T-cell (primary cell): Measurements from ENCODE around the gene SLC16A12. TPM values are rescaled to one million over a fixed set of nuclear protein-coding genes. Genes with fewer than 3 reads are reported as not detected.

ENCODE experiments used
- ATAC-seq, 4 experiments: fragments of 200-7000 bp in 3 of 4; fragments of 150-1000 bp in 1 of 4; cut with Tn5 transposase; replicated peaks in 1 of 4; 1 replicate in 3 of 4; 2 replicates in 1 of 4; pipeline ENCODE4 v1.10.0; 2021; ENCODE audit warnings: moderate library complexity in 3 of 4, mild to moderate bottlenecking in 2 of 4, moderate number of reproducible peaks in 1 of 4
- CTCF ChIA-PET, 2 donors: fragments of 300-600 bp; sonication (Branson Sonifier 250); formaldehyde crosslinking; loops; one replicate each; lab custom pipeline; 2022; ENCODE audit warnings: antibody characterized with exemption in 2 of 2; lab: Charles Lee
- POLR2A ChIA-PET, 2 donors: fragments of 300-600 bp; sonication (Branson Sonifier 250); formaldehyde crosslinking; loops; one replicate each; lab custom pipeline; 2022; ENCODE audit warnings: antibody characterized with exemption in 2 of 2; lab: Charles Lee
- DNase-seq, 35 experiments: peaks; one replicate each; pipeline versions ENCODE4 v3.0.0 to v3.0.0-alpha.2; 2013 to 2023
- H3K27ac ChIP-seq: one replicate; pipeline ENCODE4 v1.5.1; 2013; ENCODE audit warnings: low read length
- H3K27me3 ChIP-seq, 2 experiments: replicated peaks in 1 of 2; 1 replicate in 1 of 2; 2 replicates in 1 of 2; pipeline versions ENCODE4 v1.6.1 to v1.7.0; 2013; ENCODE audit warnings: low read length in 1 of 2, mixed read lengths in 1 of 2; ENCODE audit not compliant: control insufficient read depth in 2 of 2, insufficient read depth in 2 of 2; ENCODE audit errors: extremely low read depth in 1 of 2
- H3K36me3 ChIP-seq, 2 donors: 1 replicate in 1 of 2; 2 replicates in 1 of 2; pipeline versions ENCODE4 v1.6.1 to v1.7.0; 2013; ENCODE audit warnings: low read length in 1 of 2; ENCODE audit not compliant: control insufficient read depth in 2 of 2, insufficient read depth in 1 of 2; ENCODE audit errors: extremely low read depth in 1 of 2
- H3K4me1 ChIP-seq, 2 experiments: 1 replicate in 1 of 2; 2 replicates in 1 of 2; pipeline versions ENCODE4 v1.6.1 to v1.7.0; 2013; ENCODE audit warnings: low read length in 2 of 2, mixed read lengths in 1 of 2; ENCODE audit not compliant: insufficient read depth in 2 of 2, control insufficient read depth in 1 of 2; ENCODE audit errors: extremely low read depth in 1 of 2
- H3K4me3 ChIP-seq, 2 donors: 1 replicate in 1 of 2; 2 replicates in 1 of 2; pipeline versions ENCODE4 v1.5.1 to v1.7.0; 2013; ENCODE audit warnings: mild to moderate bottlenecking in 2 of 2, low read length in 1 of 2, moderate library complexity in 1 of 2; ENCODE audit not compliant: control insufficient read depth in 1 of 2; ENCODE audit errors: extremely low read depth in 1 of 2
- H3K9me3 ChIP-seq: 2 replicates; pipeline ENCODE4 v1.7.0; 2013
- H3K27ac Mint-ChIP-seq, 2 donors: one replicate each; pipeline ENCODE4 v1.8.0; 2020 to 2021; ENCODE audit warnings: mild to moderate bottlenecking in 2 of 2, mixed read lengths in 2 of 2
- H3K27me3 Mint-ChIP-seq, 2 donors: one replicate each; pipeline ENCODE4 v1.8.0; 2021 to 2022; ENCODE audit warnings: mixed read lengths in 2 of 2
- H3K36me3 Mint-ChIP-seq: one replicate; pipeline ENCODE4 v1.8.0; 2021; ENCODE audit warnings: mixed read lengths
- H3K4me1 Mint-ChIP-seq, 3 donors: one replicate each; pipeline ENCODE4 v1.8.0; 2020 to 2022; ENCODE audit warnings: mixed read lengths in 3 of 3, mild to moderate bottlenecking in 1 of 3
- H3K4me3 Mint-ChIP-seq, 3 donors: one replicate each; pipeline ENCODE4 v1.8.0; 2020 to 2022; ENCODE audit warnings: mild to moderate bottlenecking in 3 of 3, mixed read lengths in 3 of 3, moderate library complexity in 3 of 3
- H3K9me3 Mint-ChIP-seq, 3 donors: one replicate each; pipeline ENCODE4 v1.8.0; 2020 to 2022; ENCODE audit warnings: mixed read lengths in 3 of 3
- WGBS: methylation state at CpG from one replicate; pipeline ENCODE4 v1.1.5; 2013; ENCODE audit warnings: missing lambda C conversion rate; ENCODE audit not compliant: insufficient coverage; 5-methylcytosine and 5-hydroxymethylcytosine counted together
- total RNA-seq, 35 experiments: library from RNA in 6 of 35; stranded (reverse) in 6 of 35; fragments of 120-200 nt in 1 of 35; gene quantifications; one replicate each; pipeline versions ENCODE4 v1.2.1 to v1.2.4 and lab custom pipeline; 2013 to 2026

The SLC16A12 gene
- total RNA-seq, 5 donors from 2014 or later (not counting 1 experiment from before 2014, with no cell fraction given): not detected

GRCh38 chr10:89563311-89563710 is 27.9 kb upstream of the SLC16A12 start:
- no peaks in the 10 kb centered on the region for H3K9me3 Mint-ChIP-seq
- ATAC-seq: no peak
- no peaks in the 10 kb centered on the region for H3K36me3 ChIP-seq

DNA sequence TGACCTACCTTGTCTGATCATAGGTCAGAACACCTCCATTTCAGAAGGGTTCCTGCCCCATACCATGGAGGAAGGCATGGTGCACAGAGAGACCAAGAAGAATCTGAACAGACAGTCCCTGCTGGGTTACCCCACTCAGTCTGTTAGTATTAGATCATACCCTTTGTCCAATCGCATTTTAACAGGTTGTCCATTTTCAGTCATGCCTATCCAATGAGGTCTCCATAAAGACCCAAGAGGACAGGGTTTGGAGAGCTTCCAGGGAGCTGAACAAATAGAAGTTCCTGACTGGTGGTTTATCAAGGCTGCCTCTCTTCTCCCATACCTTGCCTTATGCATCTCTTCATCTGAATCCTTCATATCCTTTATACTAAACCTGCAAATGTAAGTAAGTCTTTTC is 21.2 kb upstream of the SLC16A12 start:
- POLR2A ChIA-PET: no interaction called here
- CTCF ChIA-PET: no interaction called here
- H3K36me3 ChIP-seq: no peaks in the 10 kb centered on the region
- H3K27me3 ChIP-seq: peaks cover 0 to 8% of the 10 kb centered on the region in 2 experiments
- Mint-ChIP-seq H3K27ac (no peak overlapping the region), H3K9me3 (no peaks in the 10 kb centered on the region), H3K27me3 (peaks cover 3 to 20% of the 10 kb centered on the region in 2 donors), H3K4me1 (no peaks in the 10 kb centered on the region), H3K36me3 (no peaks in the 10 kb centered on the region), H3K4me3 (no peak overlapping the region)
- ATAC-seq (no peak), DNase-seq (no peak)
- no peaks in the 10 kb centered on the region for H3K4me1 ChIP-seq
- 75% methylated on average over 1 of the region's 1 CpG for WGBS
- no peak overlapping the region for H3K27ac ChIP-seq
- H3K9me3 ChIP-seq: no peaks in the 10 kb centered on the region
- H3K4me3 ChIP-seq: no peak overlapping the region

More at GRCh38 chr10:89563311-89563710, 27.9 kb upstream of the SLC16A12 start:
- Mint-ChIP-seq H3K27me3 (peaks cover 18 to 27% of the 10 kb centered on the region in 2 donors), H3K36me3 (no peaks in the 10 kb centered on the region), H3K4me1 (no peaks in the 10 kb centered on the region), H3K4me3 (no peak overlapping the region), H3K27ac (no peak overlapping the region)
- H3K4me3 ChIP-seq: no peak overlapping the region
- H3K9me3 ChIP-seq: no peaks in the 10 kb centered on the region
- H3K4me1 ChIP-seq: no peaks in the 10 kb centered on the region
- 80% methylated on average over 1 of the region's 3 CpGs for WGBS
- no peak for DNase-seq
- ChIA-PET CTCF (interaction anchor here in 1 of 2 donors (1.4 kb wide), 1 partner anchor 345 kb away, joined by 11 read pairs; no protein-coding TSS in a partner anchor), POLR2A (no interaction called here)
- H3K27ac ChIP-seq: no peak overlapping the region
- peaks cover 0 to 5% of the 10 kb centered on the region in 2 experiments for H3K27me3 ChIP-seq

DNA sequence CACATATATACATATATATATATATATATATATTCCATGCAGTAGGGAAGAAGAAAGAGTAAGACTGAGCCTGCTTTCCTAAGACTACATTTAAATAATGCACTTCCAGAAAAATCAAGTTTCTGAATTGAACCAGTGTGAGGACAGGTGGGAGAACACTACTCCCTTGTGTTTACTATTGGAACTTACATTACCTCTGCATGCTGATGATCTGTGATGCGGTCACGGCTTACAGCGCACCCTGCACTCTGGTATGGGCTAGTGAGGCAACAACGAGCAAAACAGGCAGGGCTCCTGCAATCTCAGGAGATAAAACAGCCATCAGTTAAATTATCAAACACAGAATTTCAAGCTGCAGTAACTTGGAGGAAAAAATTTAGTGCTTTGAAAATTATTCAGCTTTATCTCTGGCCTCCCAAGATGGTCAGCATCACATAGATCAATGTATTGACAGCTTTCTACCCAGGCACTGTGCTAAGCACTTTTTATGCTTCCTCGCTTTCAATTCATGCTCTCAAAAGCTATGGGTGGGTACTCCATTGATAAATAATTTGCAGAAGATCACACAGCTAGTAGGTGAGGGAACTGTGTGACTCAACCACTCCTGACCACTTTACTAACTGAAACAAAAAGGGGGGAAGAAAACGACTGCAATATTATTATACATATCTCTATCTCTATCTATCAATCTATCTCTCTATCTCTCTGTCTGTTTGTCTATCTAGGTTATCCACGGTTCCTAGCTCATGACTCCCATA is 20.5 kb upstream of the SLC16A12 start:
- DNase-seq (peak in 1 of 35 experiments; percentile 2), ATAC-seq (no peak)
- ChIA-PET POLR2A (no interaction called here), CTCF (interaction anchor here in 1 of 2 donors (0.7 kb wide), 1 partner anchor 163 kb away, joined by 9 read pairs; no protein-coding TSS in a partner anchor)
- no peaks in the 10 kb centered on the region for H3K36me3 Mint-ChIP-seq
- Histone ChIP-seq H3K36me3 (no peaks in the 10 kb centered on the region), H3K9me3 (no peaks in the 10 kb centered on the region), H3K4me3 (no peak overlapping the region), H3K4me1 (no peaks in the 10 kb centered on the region), H3K27me3 (peaks cover 0 to 8% of the 10 kb centered on the region in 2 experiments), H3K27ac (no peak overlapping the region)
- peaks cover 6 to 24% of the 10 kb centered on the region in 2 donors for H3K27me3 Mint-ChIP-seq
- H3K4me3 Mint-ChIP-seq: no peak overlapping the region
- no peak overlapping the region for H3K27ac Mint-ChIP-seq
- no peaks in the 10 kb centered on the region for H3K9me3 Mint-ChIP-seq
- H3K4me1 Mint-ChIP-seq: no peaks in the 10 kb centered on the region
- WGBS: 67% methylated on average over 1 of the region's 7 CpGs

DNA sequence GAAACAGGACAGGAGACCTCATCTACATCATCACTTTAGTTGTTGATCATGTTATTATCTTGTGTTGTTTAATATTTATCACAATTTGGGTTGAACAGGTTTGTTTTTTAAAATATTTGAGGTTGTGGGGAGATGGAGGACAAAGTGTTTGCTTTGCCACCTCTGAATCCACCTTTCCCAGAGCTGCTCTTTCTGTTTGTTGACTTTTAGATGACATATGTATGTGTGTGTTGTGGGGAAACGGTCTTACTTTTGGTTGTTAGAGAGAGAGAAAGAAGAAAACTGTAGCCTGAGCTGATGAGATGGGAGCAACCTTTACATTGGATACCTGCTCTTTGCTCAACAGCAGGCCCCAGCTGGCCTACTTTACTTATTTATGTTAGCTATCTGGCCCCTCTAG is 19.0 kb upstream of the SLC16A12 start:
- Mint-ChIP-seq H3K9me3 (no peaks in the 10 kb centered on the region), H3K27ac (no peak overlapping the region), H3K36me3 (no peaks in the 10 kb centered on the region), H3K27me3 (peaks cover 6 to 26% of the 10 kb centered on the region in 2 donors), H3K4me3 (no peak overlapping the region), H3K4me1 (no peaks in the 10 kb centered on the region)
- H3K27me3 ChIP-seq: peaks cover 0 to 8% of the 10 kb centered on the region in 2 experiments
- no peak for ATAC-seq
- H3K4me3 ChIP-seq: no peak overlapping the region
- no peaks in the 10 kb centered on the region for H3K4me1 ChIP-seq
- no peak overlapping the region for H3K27ac ChIP-seq
- no peaks in the 10 kb centered on the region for H3K9me3 ChIP-seq
- no CpG with 5 or more reads among the region's 1 CpG for WGBS
- no peaks in the 10 kb centered on the region for H3K36me3 ChIP-seq
- ChIA-PET CTCF (no interaction called here), POLR2A (interaction anchor here in 1 of 2 donors (0.5 kb wide), 1 partner anchor 1142 kb away, joined by 3 read pairs; no protein-coding TSS in a partner anchor)
- no peak for DNase-seq

DNA sequence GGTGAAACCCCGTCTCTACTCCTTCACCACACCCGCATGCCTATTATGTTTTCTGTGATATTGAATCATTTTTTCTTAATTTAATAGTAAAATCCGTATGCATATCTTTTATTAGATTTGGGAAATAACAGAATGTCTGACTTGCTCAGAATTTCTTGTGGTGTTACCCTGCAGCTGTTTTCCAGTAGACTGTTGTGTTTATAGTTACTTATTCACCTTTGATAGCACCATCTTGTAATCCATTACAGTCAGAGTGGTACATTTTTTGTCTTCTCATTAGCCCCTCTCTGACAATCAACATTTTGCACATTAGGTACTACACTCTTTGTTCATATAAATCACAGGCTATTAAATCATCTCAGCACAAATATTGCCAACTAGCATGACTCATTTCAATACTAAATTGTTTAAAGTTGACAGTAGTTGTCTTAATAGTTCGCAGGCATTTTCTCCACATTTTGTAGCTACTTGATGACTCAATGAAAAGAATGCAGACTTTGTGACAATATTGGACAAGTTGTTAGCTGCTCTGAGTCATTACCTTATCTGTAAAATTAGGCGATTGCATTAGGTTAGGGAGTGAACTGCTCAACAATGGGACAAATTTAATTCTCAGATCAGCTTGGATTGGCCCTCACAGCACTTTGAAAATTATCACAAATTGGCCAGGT is 17.8 kb upstream of the SLC16A12 start:
- no peak for ATAC-seq
- DNase-seq: no peak
- Mint-ChIP-seq H3K27ac (no peak overlapping the region), H3K36me3 (no peaks in the 10 kb centered on the region), H3K27me3 (peaks cover 4 to 16% of the 10 kb centered on the region in 2 donors), H3K9me3 (no peaks in the 10 kb centered on the region), H3K4me3 (no peak overlapping the region), H3K4me1 (no peaks in the 10 kb centered on the region)
- POLR2A ChIA-PET: no interaction called here
- Histone ChIP-seq H3K9me3 (no peaks in the 10 kb centered on the region), H3K4me1 (no peaks in the 10 kb centered on the region), H3K27ac (no peak overlapping the region), H3K36me3 (no peaks in the 10 kb centered on the region), H3K27me3 (peaks cover 0 to 2% of the 10 kb centered on the region in 2 experiments), H3K4me3 (no peak overlapping the region)
- 25% methylated on average over 1 of the region's 5 CpGs for WGBS
- CTCF ChIA-PET: no interaction called here

- H3K4me1 ChIP-seq: no peaks in the 10 kb centered on the region
- Mint-ChIP-seq H3K4me3 (no peak overlapping the region), H3K27me3 (peaks cover 4 to 11% of the 10 kb centered on the region in 2 donors), H3K9me3 (no peaks in the 10 kb centered on the region), H3K27ac (no peak overlapping the region), H3K4me1 (no peaks in the 10 kb centered on the region), H3K36me3 (no peaks in the 10 kb centered on the region)
- CTCF ChIA-PET: no interaction called here
- no peak overlapping the region for H3K4me3 ChIP-seq
- H3K27me3 ChIP-seq: no peaks in the 10 kb centered on the region
- DNase-seq: no peak
- POLR2A ChIA-PET: no interaction called here
- no peak for ATAC-seq
- WGBS: no CpG with 5 or more reads among the region's 4 CpGs
- no peak overlapping the region for H3K27ac ChIP-seq
- no peaks in the 10 kb centered on the region for H3K36me3 ChIP-seq
- H3K9me3 ChIP-seq: no peaks in the 10 kb centered on the region
Observed at GRCh38 chr10:89552213-89552612, 16.8 kb upstream of the SLC16A12 start.
